H9 (cell line): ENCODE measurements around the gene TRHDE. TPM values are rescaled to one million over a fixed set of nuclear protein-coding genes. Genes with fewer than 3 reads are reported as not detected.

Experiments used
- DNase-seq: peaks from one replicate; pipeline ENCODE4 v3.0.0-alpha.2; 2017
- H2AFZ ChIP-seq: one replicate; pipeline ENCODE4 v1.6.1; 2013; ENCODE audit warnings: mild to moderate bottlenecking, low read length, control low read depth, moderate library complexity
- H2AK5ac ChIP-seq: 2 replicates; pipeline ENCODE4 v1.6.1; 2013; ENCODE audit warnings: low read length, control low read depth, mixed read lengths; ENCODE audit not compliant: insufficient read length
- H2BK120ac ChIP-seq: one replicate; pipeline ENCODE4 v1.6.1; 2013; ENCODE audit warnings: low read depth, mild to moderate bottlenecking, low read length, control low read depth, inconsistent platforms; ENCODE audit not compliant: poor library complexity, severe bottlenecking
- H2BK12ac ChIP-seq: 2 replicates; pipeline ENCODE4 v1.6.1; 2013; ENCODE audit warnings: low read length, control low read depth, mixed read lengths, low read depth; ENCODE audit not compliant: insufficient read length
- H2BK15ac ChIP-seq: 2 replicates; pipeline ENCODE4 v1.6.1; 2013; ENCODE audit warnings: low read depth, low read length, control low read depth
- H2BK20ac ChIP-seq: one replicate; pipeline ENCODE4 v1.6.1; 2013; ENCODE audit warnings: low read depth, mild to moderate bottlenecking, low read length, control low read depth, inconsistent platforms; ENCODE audit not compliant: poor library complexity, severe bottlenecking
- H2BK5ac ChIP-seq: 2 replicates; pipeline ENCODE4 v1.6.1; 2013; ENCODE audit warnings: low read length, control low read depth, mixed read lengths; ENCODE audit not compliant: insufficient read length
- H3K14ac ChIP-seq: 2 replicates; pipeline ENCODE4 v1.6.1; 2013; ENCODE audit warnings: low read length, control low read depth; ENCODE audit not compliant: insufficient read depth
- H3K18ac ChIP-seq: 2 replicates; pipeline ENCODE4 v1.6.1; 2013; ENCODE audit warnings: low read depth, mild to moderate bottlenecking, mixed read lengths, low read length, control low read depth; ENCODE audit not compliant: insufficient read length
- H3K23ac ChIP-seq: 2 replicates; pipeline ENCODE4 v1.6.1; 2013; ENCODE audit warnings: low read length, control low read depth, mixed read lengths, low read depth; ENCODE audit not compliant: insufficient read length
- H3K23me2 ChIP-seq: 2 replicates; pipeline ENCODE4 v1.6.1; 2013; ENCODE audit warnings: low read depth, mild to moderate bottlenecking, mixed read lengths, low read length, control low read depth; ENCODE audit not compliant: insufficient read length, poor library complexity, severe bottlenecking
- H3K27ac ChIP-seq: 2 replicates; pipeline ENCODE4 v1.5.1; 2013; ENCODE audit warnings: low read length, control low read depth, mixed read lengths, low read depth; ENCODE audit not compliant: insufficient read length
- H3K27me3 ChIP-seq: 2 replicates; pipeline ENCODE4 v1.6.1; 2013; ENCODE audit warnings: low read length, control low read depth, inconsistent platforms; ENCODE audit not compliant: insufficient read depth
- H3K4ac ChIP-seq: 2 replicates; pipeline ENCODE4 v1.6.1; 2013; ENCODE audit warnings: low read depth, mild to moderate bottlenecking, control low read depth, inconsistent platforms, low read length, moderate library complexity
- H3K4me1 ChIP-seq: 2 replicates; pipeline ENCODE4 v1.6.1; 2013; ENCODE audit warnings: low read length, control low read depth, inconsistent platforms; ENCODE audit not compliant: insufficient read depth
- H3K4me2 ChIP-seq: 2 replicates; pipeline ENCODE4 v1.6.1; 2013; ENCODE audit warnings: low read length, control low read depth, mixed read lengths; ENCODE audit not compliant: insufficient read length, insufficient read depth
- H3K56ac ChIP-seq: 2 replicates; pipeline ENCODE4 v1.6.1; 2013; ENCODE audit warnings: low read depth, mild to moderate bottlenecking, mixed read lengths, low read length, control low read depth; ENCODE audit not compliant: insufficient read length
- H3K79me1 ChIP-seq: 2 replicates; pipeline ENCODE4 v1.6.1; 2013; ENCODE audit warnings: low read depth, mild to moderate bottlenecking, moderate library complexity, low read length, control low read depth, inconsistent platforms; ENCODE audit not compliant: insufficient read depth, poor library complexity, severe bottlenecking
- H3K79me2 ChIP-seq: 2 replicates; pipeline ENCODE4 v1.6.1; 2013; ENCODE audit warnings: low read length, control low read depth, inconsistent platforms; ENCODE audit not compliant: insufficient read depth
- H3K9ac ChIP-seq: 2 replicates; pipeline ENCODE4 v1.6.1; 2013; ENCODE audit warnings: low read length, control low read depth, mixed read lengths; ENCODE audit not compliant: insufficient read length; ENCODE audit errors: extremely low read depth
- H3K9me3 ChIP-seq: one replicate; pipeline ENCODE4 v1.6.1; 2013; ENCODE audit warnings: low read depth, low read length, inconsistent platforms; ENCODE audit not compliant: control insufficient read depth
- H3T11ph ChIP-seq: one replicate; pipeline ENCODE4 v1.6.1; 2013; ENCODE audit warnings: mild to moderate bottlenecking, low read length, control low read depth, inconsistent platforms
- H4K20me1 ChIP-seq: one replicate; pipeline ENCODE4 v1.6.1; 2013; ENCODE audit not compliant: control insufficient read depth, insufficient read length, insufficient read depth
- H4K5ac ChIP-seq: 2 replicates; pipeline ENCODE4 v1.6.1; 2013; ENCODE audit warnings: low read depth, mild to moderate bottlenecking, mixed read lengths, low read length, control low read depth; ENCODE audit not compliant: insufficient read length
- H4K8ac ChIP-seq: replicated peaks from 2 replicates; pipeline ENCODE4 v1.6.1; 2013; ENCODE audit warnings: low read length, control low read depth, mixed read lengths, low read depth; ENCODE audit not compliant: insufficient read length
- H4K91ac ChIP-seq: 2 replicates; pipeline ENCODE4 v1.6.1; 2013; ENCODE audit warnings: low read depth, mild to moderate bottlenecking, moderate library complexity, mixed read lengths, low read length, control low read depth; ENCODE audit not compliant: insufficient read length
- H3K27ac Mint-ChIP-seq, 3 experiments: 2 replicates in 2 of 3; 3 replicates in 1 of 3; pipeline ENCODE4 v1.8.0; 2020 to 2021; ENCODE audit warnings: mixed read lengths in 3 of 3, mild to moderate bottlenecking in 1 of 3, moderate library complexity in 1 of 3
- H3K27me3 Mint-ChIP-seq: 2 replicates; pipeline ENCODE4 v1.8.0; 2021; ENCODE audit warnings: low read depth, mild to moderate bottlenecking, moderate library complexity, mixed read lengths
- H3K36me3 Mint-ChIP-seq, 3 experiments: 2 replicates in 2 of 3; 3 replicates in 1 of 3; pipeline ENCODE4 v1.8.0; 2020 to 2021; ENCODE audit warnings: low read depth in 3 of 3, mixed read lengths in 3 of 3; ENCODE audit not compliant: insufficient read depth in 1 of 3
- H3K4me1 Mint-ChIP-seq, 2 experiments: 2 replicates each; pipeline ENCODE4 v1.8.0; 2020; ENCODE audit warnings: mixed read lengths in 2 of 2
- H3K4me3 Mint-ChIP-seq, 2 experiments: 2 replicates in 1 of 2; 3 replicates in 1 of 2; pipeline ENCODE4 v1.8.0; 2020 to 2021; ENCODE audit warnings: mild to moderate bottlenecking in 2 of 2, mixed read lengths in 2 of 2, moderate library complexity in 1 of 2
- H3K9me3 Mint-ChIP-seq, 2 experiments: 2 replicates in 1 of 2; 3 replicates in 1 of 2; pipeline ENCODE4 v1.8.0; 2020; ENCODE audit warnings: mild to moderate bottlenecking in 2 of 2, mixed read lengths in 2 of 2, moderate library complexity in 1 of 2
- CTCF ChIP-seq: fragments of 200-600 bp; sonication (generic); conservative IDR thresholded peaks from 3 replicates; pipeline ENCODE4 v1.8.0; 2021; ENCODE audit warnings: antibody characterized with exemption, mild to moderate bottlenecking
- WGBS: extraction: QIAGEN DNeasy Blood & Tissue Kit; methylation state at CpG from one replicate; pipeline ENCODE4 v1.1.7; 2013; ENCODE audit warnings: missing lambda C conversion rate, low lambda C conversion rate, mixed read lengths; ENCODE audit not compliant: insufficient read length; ENCODE audit errors: extremely low coverage; 5-methylcytosine and 5-hydroxymethylcytosine counted together
- total RNA-seq: library from RNA; stranded (reverse); gene quantifications from 2 replicates; pipeline ENCODE4 v1.2.1, GENCODE V29; 2021

Gene TRHDE
- total RNA-seq, 1 experiment from 2014 or later = 1.0 TPM

DNA sequence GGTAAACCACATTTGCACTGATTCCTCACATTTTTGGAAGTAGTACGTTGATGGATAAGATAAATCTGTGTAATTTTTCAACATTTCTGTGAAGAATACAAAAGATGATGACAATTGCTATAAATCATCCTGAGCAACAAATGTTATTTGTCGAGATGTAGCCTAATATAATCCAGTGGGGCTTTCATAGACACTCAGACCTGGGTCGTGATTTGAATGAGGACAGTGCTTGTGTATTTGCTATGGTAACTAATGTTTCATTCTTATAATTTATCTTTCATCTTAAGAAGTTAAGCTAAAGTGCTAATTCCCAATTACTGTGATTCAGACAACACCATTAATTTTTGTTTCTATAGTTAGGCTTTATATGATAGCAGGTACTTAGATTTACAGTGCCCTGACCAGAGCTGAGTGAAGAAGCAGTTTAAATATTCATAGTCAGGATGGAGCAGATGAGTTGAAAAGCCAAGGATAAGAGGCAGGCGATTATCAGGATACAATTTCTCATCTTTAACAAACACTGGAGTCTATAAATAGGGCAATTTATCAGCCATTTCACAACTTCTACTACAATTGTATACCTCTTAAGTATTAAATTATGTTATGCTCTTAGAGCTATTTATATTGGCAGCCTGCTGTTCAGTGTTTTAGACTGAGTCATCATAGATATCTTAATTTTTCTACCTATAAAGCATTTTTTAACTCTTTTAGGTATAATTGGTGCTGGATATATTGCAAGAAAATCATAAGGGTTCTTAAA is 359.9 kb downstream of the TRHDE start:
- H3K56ac ChIP-seq = no peak overlapping the region
- H3K27me3 Mint-ChIP-seq = no peaks in the 10 kb centered on the region
- H2BK5ac ChIP-seq = no peak overlapping the region
- H2AFZ ChIP-seq = no peak overlapping the region
- H4K5ac ChIP-seq = no peak overlapping the region
- H3K4me1 ChIP-seq = no peaks in the 10 kb centered on the region
- H3K36me3 Mint-ChIP-seq = peaks cover 0 to 2% (median 0%) of the 10 kb centered on the region in 3 experiments; a peak in 2 of 7 replicates
- no peak overlapping the region for H3K4me2 ChIP-seq
- H3K23ac ChIP-seq = no peak overlapping the region
- no peak overlapping the region for H4K91ac ChIP-seq
- TF ChIP-seq CTCF = no peak
- no peak overlapping the region for H2BK12ac ChIP-seq
- H3K9me3 ChIP-seq = no peaks in the 10 kb centered on the region
- H3K27ac Mint-ChIP-seq = no peak overlapping the region
- no peaks in the 10 kb centered on the region for H3K23me2 ChIP-seq
- no peak overlapping the region for H2AK5ac ChIP-seq
- H2BK20ac ChIP-seq = no peak overlapping the region
- H3K27me3 ChIP-seq = no peaks in the 10 kb centered on the region
- H3K9me3 Mint-ChIP-seq = peaks cover 0 to 2% of the 10 kb centered on the region in 2 experiments; a peak in 2 of 5 replicates
- H3K79me1 ChIP-seq = no peaks in the 10 kb centered on the region
- no peak overlapping the region for H4K8ac ChIP-seq
- no CpG with 5 or more reads among the region's 4 CpGs for WGBS
- H3K4me1 Mint-ChIP-seq = peaks cover 3 to 6% of the 10 kb centered on the region in 2 experiments
- no peak overlapping the region for H3K4me3 Mint-ChIP-seq
- no peak overlapping the region for H3K9ac ChIP-seq
- DNase-seq = no peak
- no peaks in the 10 kb centered on the region for H4K20me1 ChIP-seq
- no peak overlapping the region for H3K4ac ChIP-seq
- no peak overlapping the region for H3K27ac ChIP-seq
- no peak overlapping the region for H3T11ph ChIP-seq
- no peak overlapping the region for H3K18ac ChIP-seq
- peaks cover 2% of the 10 kb centered on the region; the same call in 1 of the 2 replicates for H3K79me2 ChIP-seq
- H2BK120ac ChIP-seq = no peak overlapping the region
- H3K14ac ChIP-seq = no peak overlapping the region
- no peak overlapping the region for H2BK15ac ChIP-seq
